GM18519 (cell line): Measurements from ENCODE around the gene ATP8B3.

ENCODE experiments used
- ATAC-seq: cut with Tn5 transposase; IDR thresholded peaks from one replicate; pipeline ENCODE4 v1.9.1; 2021; ENCODE audit warnings: mild to moderate bottlenecking, moderate library complexity; ENCODE audit not compliant: unreplicated experiment, low FRiP score

The ATP8B3 gene

DNA sequence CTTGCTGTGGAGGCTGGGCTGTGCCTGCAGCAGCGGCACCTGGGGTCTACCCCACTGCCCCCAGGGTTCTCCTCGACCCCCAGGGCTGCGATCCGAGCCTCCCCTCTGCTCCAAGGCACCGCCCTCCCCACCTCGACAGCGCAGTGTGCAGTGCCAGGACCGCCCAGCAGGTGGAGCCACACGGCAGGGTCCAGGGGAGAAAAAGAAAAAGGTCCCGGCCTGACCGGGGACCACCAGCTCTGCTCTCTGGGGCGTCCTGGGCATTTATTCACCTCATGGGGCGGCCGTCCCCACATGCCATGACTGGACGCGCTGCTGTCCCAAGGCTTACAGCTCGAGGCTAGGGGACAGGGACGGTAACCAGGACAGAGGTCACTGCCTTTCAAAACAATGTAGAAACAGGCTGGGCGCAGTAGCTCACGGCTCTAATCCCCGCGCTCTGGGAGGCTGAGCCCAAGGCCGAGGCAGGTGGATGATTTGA is 25.6 kb upstream of the ATP8B3 start:
- no peak for ATAC-seq

DNA sequence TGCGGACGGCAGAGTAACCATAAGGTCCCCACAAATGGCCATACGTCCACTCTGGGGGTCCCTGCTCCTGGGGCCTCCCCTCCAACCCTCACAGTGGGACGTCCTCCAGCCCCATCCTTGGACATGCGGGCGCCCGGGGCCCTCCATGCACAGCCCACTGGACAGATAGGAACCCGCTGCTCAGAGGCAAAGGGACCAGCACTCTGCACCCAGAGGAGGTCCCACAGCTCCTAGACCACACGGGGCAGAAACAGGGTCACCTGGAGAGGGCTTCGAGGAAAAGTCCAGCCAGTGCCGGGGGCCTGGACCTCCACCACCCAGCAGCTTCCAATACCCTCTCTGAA is 25.1 kb upstream of the ATP8B3 start:
- no peak for ATAC-seq

DNA sequence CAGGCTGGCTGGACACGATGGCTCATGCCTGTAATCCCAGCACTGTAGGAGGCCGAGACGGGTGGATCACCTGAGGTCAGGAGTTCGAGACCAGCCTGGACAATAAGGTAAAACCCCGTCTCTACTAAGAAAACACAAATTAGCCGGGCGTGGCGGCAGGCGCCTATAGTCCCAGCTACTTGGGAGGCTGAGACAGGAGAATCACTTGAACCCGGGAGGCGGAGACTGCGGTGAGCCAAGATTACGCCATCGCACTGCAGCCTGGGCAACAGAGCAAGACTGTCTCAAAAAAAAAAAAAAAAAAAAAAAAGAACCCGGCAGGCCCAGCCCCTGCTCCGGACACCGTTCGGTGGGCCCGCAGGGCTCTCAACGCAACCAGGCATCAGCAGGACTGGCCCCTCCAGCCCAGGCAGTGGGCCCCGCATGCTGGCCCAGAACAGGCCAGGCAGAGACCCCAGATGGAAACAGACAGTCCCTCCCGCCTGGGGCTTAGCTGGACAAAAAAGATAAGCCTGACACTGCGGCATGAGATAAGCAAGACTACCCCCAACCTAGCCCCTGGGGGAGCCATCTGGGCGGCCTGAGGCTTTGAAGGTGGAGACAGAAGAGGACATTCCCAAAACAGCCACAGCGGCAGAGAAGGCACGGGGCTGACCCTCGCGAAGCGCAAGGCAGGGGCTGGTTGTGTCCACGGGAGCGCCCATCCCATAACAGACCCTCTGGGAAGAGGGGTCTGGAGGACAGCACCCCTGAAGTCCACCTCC is 24.6 kb upstream of the ATP8B3 start:
- no peak for ATAC-seq

DNA sequence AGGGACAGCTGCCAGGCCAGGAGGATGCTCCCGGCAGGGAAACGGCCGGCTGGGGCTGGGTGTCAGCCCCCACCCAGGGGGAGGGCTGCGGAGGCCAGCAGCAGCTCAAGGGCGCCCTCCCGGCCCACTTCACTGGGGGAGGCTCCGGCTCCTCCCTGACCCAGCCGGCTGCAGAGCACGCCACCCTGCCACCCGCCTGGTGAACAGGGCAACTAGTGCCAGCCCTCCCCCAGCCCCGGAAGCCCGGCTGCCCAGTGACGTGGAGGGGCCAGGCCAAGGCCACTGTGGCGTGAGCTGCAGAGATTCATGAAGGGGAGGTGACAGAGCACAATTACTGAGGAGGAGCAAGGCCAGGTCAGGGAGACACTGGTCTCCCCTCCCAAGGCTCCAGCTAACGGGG is 21.5 kb upstream of the ATP8B3 start:
- ATAC-seq = no peak

DNA sequence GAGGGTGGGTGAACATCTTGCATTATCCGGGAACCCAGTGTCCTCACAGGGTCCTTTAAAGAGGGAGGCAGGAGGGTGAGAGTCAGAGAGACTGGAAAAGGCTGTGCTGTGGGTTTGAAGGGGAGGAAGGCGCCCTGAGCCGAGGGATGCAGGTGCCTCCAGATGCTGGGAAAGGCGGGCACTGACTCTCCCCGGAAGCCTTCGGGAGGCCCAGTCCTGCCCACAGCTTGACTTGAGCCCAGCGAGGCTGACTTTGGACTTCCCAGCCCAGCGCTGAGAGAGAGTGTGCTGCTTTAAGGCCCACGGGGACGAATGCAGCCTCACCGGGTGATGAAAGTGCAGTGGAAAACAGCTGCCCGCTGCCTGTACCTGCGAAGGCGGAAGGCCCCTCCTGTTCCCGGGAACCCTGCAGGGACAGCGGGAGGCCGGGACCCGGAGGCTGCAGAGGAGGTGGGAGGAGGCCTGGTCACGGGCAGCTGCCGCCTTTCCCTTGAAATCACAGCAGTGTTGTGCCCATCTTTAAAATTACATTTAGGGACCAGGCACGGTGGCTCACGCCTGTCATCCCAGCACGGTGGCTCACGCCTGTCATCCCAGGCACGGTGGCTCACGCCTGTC is 20.1 kb upstream of the ATP8B3 start:
- ATAC-seq = no peak

DNA sequence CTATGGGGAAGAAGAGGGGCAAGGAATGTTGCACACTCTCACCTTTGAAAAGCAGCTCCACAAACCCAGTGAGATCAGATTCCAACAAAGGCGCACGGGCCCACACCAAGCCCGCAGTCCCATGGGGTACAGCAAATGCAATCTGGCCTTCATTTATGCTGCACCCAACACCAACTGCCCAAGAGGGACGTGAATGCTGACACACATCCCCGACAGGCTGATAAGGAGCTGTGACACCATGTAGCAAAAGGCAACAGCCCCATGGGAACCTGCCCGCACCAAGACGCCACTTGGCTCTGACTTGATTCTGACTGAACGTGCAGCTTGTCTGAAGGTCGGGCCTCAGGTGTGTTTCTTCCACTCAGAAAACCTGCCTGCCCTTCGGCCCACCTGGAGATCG is 18.9 kb upstream of the ATP8B3 start:
- ATAC-seq = no peak

DNA sequence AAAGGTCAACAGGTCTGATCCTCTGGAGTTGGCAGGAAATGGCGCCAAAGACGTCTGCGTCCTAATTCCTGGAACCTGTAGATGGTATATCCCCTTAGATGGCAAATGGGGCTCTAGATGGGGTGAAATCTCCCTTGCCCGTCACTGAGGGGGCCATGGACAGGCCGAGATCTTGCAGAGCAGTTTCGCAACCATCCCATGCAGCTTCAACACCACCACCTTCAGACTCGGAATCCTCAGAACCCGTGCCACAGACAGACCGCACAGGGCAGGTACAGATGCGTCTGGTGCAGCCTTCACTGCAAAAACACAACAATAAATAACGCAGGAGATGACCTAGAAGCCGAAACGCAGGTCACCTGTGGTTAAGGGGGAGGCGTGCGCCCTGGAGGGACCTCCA is 18.5 kb upstream of the ATP8B3 start:
- no peak for ATAC-seq

DNA sequence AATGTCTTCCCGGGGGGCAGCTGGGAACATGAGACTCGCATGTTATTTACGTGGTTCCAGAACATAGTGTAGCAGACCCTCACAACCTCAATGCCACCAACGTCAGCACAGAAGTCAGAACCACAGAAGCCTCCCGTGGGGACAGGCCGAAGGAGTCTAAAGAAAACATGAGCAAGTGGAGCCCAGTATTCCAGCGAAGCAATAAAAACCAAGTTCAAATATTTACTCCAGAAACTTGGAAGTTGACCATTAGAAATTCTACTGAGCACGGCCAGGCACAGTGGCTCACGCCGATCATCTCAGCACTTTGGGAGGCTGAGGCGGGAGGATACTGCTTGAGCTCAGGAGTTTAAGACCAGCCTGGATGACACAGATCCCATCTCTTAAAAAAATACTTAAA is 17.9 kb upstream of the ATP8B3 start:
- no peak for ATAC-seq

DNA sequence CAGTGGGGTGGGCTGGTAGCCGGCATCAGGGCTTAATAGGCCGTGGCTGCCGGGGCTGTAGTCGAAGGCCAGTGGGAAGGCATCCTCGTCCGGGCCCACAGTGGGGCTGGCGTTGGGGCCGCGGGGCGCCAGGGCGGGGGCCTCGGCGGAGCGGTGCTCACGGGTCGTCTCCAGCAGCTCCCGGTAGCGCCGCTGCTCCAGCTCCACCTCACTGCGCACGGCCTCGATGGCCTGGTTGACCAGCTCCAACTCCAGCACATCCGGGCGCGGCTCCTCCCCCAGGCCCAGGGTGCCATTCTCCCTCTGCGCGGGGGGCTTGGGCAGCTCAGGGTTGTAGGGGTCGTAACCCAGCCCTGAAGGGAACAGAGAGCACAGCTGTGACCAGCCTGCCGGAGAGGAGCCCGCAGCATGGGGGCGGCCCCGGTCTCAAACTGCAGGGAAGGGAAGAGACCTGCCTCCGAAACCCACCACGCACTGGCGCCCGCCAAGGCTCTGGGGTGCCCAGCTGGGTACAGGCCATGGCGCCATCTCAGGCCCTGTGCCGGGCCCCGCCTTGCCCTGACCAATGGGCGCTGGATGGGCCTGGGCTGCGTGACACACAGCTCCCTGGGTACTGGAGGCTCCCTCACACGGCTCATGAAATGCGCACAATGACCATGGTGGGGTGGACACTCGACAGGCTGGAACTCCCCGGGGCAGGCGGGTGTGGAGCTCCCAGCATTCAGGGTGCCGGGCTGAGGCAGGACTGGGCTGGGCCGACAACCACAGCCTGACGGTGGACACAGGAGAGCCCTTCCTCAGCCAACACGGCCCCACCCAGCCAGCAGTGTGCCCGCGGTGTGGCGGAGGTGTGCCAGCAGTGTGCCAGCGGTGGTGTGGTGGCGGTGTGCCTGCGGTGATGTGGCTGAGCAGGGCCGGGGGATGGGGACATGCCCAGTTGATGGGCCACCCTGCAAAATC is 16.5 kb upstream of the ATP8B3 start:
- no peak for ATAC-seq

DNA sequence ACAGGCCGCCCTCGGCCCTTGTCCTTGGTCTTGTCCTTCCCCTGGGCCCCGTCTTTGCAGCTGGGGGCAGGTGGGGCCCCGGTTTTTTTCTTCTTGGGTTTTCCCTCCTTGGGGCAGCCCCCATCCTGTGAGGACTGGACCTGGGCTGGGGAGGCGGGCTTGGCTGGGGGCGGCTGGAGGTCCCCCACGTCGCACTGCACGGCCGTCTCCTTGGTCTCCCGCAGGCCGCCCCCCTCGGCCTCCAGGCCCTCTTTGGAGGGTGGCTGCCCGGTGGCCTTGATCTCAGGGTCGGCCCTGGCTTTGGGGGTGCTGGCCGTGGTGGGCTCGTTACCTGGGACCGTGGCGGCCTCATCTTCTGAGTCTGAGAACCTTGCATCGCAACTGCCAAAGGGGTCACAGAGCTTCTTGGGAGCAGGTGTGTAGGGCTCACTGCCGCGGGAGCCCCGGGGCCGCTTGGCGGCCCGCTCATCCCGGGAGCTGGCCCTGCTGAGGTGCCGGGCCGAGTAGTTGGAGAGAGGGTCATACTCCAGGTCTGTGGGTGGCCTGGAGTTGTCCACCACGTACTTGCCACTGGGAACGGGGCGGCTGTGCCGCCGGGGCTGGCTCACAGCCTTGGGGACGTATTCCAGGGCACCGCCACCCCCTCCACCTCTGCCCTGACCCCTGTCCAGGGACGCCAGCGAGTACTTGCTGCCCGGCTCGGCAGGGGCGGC is 15.6 kb upstream of the ATP8B3 start:
- no peak for ATAC-seq

DNA sequence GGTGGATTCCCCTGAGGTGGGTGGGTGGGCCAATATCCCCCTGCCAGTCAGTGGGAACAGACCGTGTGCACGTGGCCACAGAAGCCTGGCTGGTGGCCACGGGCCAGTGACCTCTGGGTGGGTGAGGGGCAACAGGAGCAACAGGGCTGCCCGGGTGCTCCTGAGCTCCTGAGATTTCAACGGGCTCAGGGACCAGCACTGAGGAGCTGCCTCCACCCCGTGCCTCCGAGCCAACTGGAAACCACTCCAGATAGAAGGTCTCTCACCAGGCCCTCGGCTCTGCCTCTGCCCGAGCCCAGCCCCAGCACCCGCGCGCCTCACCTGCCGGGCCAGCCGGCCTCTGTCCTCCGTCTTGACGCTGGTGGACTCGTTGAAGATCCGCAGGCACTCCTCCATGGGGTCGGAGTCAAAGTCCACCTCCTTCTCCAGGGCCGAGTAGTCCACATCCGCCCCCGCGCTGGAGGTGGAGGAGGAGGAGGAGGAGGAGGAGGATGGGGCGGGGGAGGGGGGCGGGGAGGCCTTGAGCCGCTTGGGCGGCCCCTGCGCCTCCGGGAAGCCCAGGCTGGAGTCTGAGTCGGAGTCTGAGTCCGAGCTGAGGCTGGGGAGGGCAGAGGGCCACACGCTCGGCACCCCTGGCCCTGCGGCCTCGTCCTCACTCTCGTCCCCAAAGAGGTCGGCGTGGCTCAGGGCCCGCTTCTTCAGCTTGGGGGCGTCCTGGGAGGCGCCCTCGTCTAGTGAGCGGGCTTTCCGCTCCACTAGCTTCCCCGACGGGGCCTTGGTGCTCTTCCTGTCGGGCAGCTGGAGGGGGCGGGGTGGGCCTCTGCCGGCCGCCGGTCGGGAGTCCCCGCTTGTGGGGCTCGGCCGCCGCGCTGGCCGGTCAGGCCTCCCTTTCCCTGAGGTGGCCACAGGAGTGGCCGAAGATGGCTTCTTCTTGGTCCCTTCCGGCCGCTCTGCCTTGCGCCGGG is 14.8 kb upstream of the ATP8B3 start:
- ATAC-seq = no peak

DNA sequence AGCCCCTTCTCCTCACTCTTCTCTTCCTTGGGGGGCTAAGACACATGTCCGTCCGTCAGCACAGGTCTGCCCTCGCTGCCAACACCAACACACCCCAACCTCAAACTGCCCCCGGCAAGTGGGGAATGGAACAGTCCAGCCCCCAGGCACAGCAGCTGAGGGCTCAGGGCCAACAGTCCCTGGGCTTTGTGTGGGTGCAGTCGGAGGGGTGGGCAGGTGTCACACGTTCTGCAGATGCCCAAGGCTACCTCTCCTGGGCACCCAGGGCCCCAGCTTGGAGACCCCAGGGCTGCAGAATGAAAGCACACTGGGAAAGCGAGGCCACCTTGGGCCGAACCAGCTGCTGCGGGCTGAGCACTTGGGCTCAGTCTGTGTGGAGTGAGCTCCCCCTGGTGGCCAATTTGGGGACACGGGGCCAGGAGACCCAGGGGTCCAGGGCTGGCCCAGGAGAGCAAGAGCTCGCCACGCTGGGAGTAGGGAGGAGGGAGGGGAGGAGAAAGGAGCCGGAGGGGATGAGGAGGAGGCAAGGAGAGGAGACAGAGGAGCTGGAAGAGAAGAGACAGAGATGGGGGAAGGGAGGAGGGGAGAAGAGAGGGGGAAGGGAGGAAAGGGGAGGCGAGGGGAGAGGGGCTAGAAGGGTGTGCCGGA is 14.0 kb upstream of the ATP8B3 start:
- no peak for ATAC-seq

DNA sequence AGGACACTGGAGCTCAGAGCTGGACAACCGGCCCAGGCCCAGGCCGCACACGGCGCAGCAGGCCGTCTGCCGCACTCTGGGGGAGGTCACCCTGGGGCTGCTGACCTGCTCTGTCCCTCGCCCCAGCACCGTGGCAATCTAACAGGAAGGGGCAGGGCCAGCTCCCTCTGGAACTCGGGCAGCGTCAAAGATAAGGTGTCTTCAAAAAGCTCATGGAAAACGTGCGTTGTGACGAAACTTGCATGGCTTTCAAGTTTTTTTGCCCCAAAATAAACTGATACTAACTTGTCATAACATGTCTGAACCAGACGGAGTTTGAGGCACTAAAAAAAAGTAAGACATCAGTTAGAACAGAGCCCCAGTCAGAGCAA is 12.2 kb upstream of the ATP8B3 start:
- no peak for ATAC-seq

DNA sequence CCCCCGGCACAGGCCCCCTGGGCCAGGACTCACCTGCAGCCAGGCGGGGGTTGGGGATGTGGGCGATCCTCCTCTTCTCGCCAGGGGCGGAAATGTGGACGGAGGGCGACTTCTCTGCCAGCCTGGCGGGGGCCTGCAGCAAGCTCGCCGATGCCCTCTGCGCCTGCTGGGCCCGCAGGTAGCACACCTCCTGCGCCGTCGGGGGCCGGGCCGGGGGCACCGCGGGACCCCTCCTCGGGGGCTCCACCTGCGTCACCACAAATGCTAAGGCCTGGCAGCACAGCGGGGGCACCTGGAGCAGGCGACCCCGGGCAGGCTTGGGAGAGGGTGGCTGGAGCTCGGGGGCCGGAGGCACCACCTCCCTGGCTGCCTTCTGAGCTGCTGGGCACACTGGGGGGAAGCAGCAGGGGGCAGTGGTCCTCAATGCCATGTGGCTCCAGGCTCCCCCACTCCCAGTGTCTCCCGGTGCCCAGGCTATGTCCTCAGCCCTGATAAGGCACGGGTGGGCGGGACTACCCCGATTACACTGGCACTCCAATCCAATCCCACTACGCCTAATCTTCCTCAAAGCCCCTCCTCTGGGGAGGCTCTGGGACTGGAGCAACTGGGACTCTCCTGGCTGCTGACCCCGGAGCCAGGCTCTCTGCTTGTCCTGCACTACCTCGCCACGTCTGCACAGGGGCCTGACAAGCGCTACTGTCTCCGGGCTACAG is 11.6 kb upstream of the ATP8B3 start:
- ATAC-seq = no peak

DNA sequence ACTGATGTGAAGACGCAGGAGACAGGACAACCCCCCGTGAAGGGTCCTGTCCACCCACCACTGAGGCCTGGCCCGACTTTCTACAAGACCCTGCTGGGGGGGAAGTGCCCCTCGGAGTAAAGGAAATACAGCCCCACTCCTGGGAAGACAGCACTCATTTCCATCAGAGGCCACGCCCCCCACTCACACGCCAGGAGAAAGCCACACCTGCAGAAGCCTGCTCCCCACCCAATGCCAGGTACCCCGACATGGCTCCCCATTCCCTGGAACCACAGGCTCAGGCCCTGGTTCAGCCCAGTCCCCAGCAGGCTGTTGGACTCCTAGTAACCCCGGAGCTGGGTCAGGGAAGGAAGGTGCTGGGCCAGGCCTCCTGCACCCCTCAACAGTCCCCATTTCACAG is 10.9 kb upstream of the ATP8B3 start:
- no peak for ATAC-seq

DNA sequence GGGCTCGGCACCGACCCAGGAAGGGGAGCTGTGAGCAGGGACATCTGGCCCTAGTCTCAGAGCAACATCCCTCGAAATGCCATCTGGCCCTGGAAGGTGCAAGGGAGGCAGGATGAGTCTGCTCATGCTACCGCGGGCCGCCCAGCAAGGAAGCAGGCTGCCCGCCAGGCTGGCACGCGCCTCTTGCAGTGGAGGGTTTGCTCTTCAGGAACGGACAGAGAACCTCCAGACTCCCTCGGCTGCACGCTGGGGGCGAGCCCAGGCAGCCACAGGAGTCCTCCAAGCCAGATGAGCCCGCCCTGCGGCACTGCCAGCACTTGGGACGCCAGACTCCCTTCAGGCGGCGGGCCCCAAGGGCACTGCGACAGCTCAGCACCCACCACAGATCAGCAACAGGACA is 10.1 kb upstream of the ATP8B3 start:
- ATAC-seq = no peak

DNA sequence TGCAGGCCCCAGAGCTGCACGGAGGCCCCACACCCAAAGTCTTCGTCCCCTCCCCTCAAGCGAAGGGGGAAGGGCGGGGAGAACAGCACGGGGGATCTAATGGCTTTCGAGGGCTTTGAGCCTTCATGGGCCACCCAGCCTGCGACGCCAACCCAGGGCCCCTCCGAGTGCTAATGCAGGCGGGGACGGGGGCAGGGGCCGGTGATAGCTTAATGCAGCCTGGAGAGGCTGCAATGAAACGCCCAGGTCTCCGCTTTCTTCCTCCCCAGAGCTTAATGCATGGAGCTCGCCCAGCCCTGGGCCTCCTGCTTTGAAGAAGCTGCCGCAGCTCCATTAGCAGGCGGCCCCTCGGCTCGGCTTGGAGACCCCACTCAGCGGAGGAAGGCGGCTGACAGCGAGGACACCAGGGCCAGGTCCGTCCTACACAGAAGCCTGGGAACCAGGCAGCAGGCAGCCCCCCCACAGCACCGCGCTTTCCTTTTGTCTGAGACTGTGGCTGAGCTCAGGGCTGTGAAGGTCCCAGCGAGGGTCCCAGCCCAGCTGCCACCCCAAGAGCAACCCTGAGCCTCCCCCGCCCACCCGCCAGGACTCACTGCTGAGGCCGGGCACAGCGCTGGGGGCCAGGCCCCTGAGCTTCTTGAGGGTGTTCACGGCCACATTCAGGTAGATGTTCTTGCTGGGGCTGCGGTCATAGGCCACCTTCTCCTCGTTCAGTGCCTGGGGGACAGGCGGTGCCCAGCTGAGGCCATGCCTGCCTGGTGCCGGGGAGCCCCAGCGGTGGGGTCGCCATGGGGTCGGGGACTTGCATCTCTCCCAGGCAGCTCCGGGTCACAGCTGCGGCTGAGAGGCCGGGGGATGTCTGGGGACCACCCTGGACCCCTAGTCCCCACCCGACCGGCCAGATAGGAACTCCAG is 7.5 kb upstream of the ATP8B3 start:
- ATAC-seq = no peak
